ENCODE data around the gene DNAJC1. TPM values are rescaled to one million over a fixed set of nuclear protein-coding genes. Genes with fewer than 3 reads are reported as not detected.
"Not testable (repeated sequence)": the region's sequence is repeated elsewhere in the genome, so short reads cannot be mapped to it uniquely, and the experiment has no call there.

The DNAJC1 gene
- total RNA-seq, 1 donor from 2014 or later = 66.8 TPM

- Histone ChIP-seq H3K27me3 (ENCODE audit: insufficient read depth, low read length) (no peaks in the 10 kb centered on the region), H3K36me3 (ENCODE audit: insufficient read depth, low read length) (no peaks in the 10 kb centered on the region), H3K4me2 (ENCODE audit: low read length) (no peak overlapping the region), H3K9ac (ENCODE audit: low read length) (no peak overlapping the region), H3K9me3 (ENCODE audit: insufficient read depth, low read depth, low read length) (no peaks in the 10 kb centered on the region), H3K4me1 (ENCODE audit: insufficient read depth, low read length) (no peaks in the 10 kb centered on the region), H3K79me2 (ENCODE audit: insufficient read depth, low read length) (no peaks in the 10 kb centered on the region), H4K20me1 (ENCODE audit: insufficient read depth, low read length) (no peaks in the 10 kb centered on the region), H3K4me3 (ENCODE audit: insufficient read depth, low read depth, low read length) (no peak overlapping the region), H2AFZ (ENCODE audit: low read depth, low read length) (no peak overlapping the region), H3K27ac (ENCODE audit: low read depth, low read length) (no peak overlapping the region)
- FAIRE-seq (no peak), DNase-seq (ENCODE audit: low read depth) (no peak)
- TF ChIP-seq CTCF (IDR thresholded peaks at IDR 0.05; ENCODE audit: insufficient read depth, low read depth, low read length) (no peak), EZH2 (IDR thresholded peaks at IDR 0.05; ENCODE audit: insufficient read depth, low read length) (no peak)
- Mint-ChIP-seq H3K27ac (ENCODE audit: unreplicated experiment) (no peak overlapping the region), H3K27me3 (ENCODE audit: low read depth, unreplicated experiment) (no peaks in the 10 kb centered on the region), H3K4me3 (ENCODE audit: unreplicated experiment) (no peak overlapping the region), H3K9me3 (ENCODE audit: unreplicated experiment) (peaks cover 15% of the 10 kb centered on the region), H3K36me3 (ENCODE audit: low read depth, unreplicated experiment) (no peaks in the 10 kb centered on the region), H3K4me1 (ENCODE audit: low read depth, unreplicated experiment) (no peaks in the 10 kb centered on the region)
Observed at GRCh38 chr10:22022257-22023032, 18.9 kb upstream of the DNAJC1 start.

GRCh38 chr10:22021144-22021543 lies 17.6 kb upstream of the DNAJC1 start:
- H3K9me3 ChIP-seq (ENCODE audit: insufficient read depth, low read depth, low read length); H3K4me1 Mint-ChIP-seq (ENCODE audit: low read depth, unreplicated experiment); H3K79me2 ChIP-seq (ENCODE audit: insufficient read depth, low read length); H3K27me3 ChIP-seq (ENCODE audit: insufficient read depth, low read length); H3K9ac ChIP-seq (ENCODE audit: low read length); H3K27ac Mint-ChIP-seq (ENCODE audit: unreplicated experiment); H3K4me2 ChIP-seq (ENCODE audit: low read length); H3K36me3 ChIP-seq (ENCODE audit: insufficient read depth, low read length); H3K9me3 Mint-ChIP-seq (ENCODE audit: unreplicated experiment); H4K20me1 ChIP-seq (ENCODE audit: insufficient read depth, low read length); FAIRE-seq; H3K27ac ChIP-seq (ENCODE audit: low read depth, low read length); H3K4me3 ChIP-seq (ENCODE audit: insufficient read depth, low read depth, low read length); H3K4me3 Mint-ChIP-seq (ENCODE audit: unreplicated experiment); DNase-seq (ENCODE audit: low read depth); H3K36me3 Mint-ChIP-seq (ENCODE audit: low read depth, unreplicated experiment); H3K4me1 ChIP-seq (ENCODE audit: insufficient read depth, low read length); H2AFZ ChIP-seq (ENCODE audit: low read depth, low read length); H3K27me3 Mint-ChIP-seq (ENCODE audit: low read depth, unreplicated experiment): not testable (repeated sequence)

GRCh38 chr10:22017283-22018020 lies 13.9 kb upstream of the DNAJC1 start:
- Histone ChIP-seq H3K4me1 (ENCODE audit: insufficient read depth, low read length) (no peaks in the 10 kb centered on the region), H4K20me1 (ENCODE audit: insufficient read depth, low read length) (no peaks in the 10 kb centered on the region), H3K4me2 (ENCODE audit: low read length) (no peak overlapping the region), H2AFZ (ENCODE audit: low read depth, low read length) (no peak overlapping the region), H3K9ac (ENCODE audit: low read length) (no peak overlapping the region), H3K36me3 (ENCODE audit: insufficient read depth, low read length) (no peaks in the 10 kb centered on the region), H3K27me3 (ENCODE audit: insufficient read depth, low read length) (no peaks in the 10 kb centered on the region), H3K79me2 (ENCODE audit: insufficient read depth, low read length) (no peaks in the 10 kb centered on the region), H3K4me3 (ENCODE audit: insufficient read depth, low read depth, low read length) (no peak overlapping the region), H3K9me3 (ENCODE audit: insufficient read depth, low read depth, low read length) (no peaks in the 10 kb centered on the region), H3K27ac (ENCODE audit: low read depth, low read length) (no peak overlapping the region)
- Mint-ChIP-seq H3K4me3 (ENCODE audit: unreplicated experiment) (no peak overlapping the region), H3K27me3 (ENCODE audit: low read depth, unreplicated experiment) (no peaks in the 10 kb centered on the region), H3K4me1 (ENCODE audit: low read depth, unreplicated experiment) (no peaks in the 10 kb centered on the region), H3K27ac (ENCODE audit: unreplicated experiment) (no peak overlapping the region), H3K36me3 (ENCODE audit: low read depth, unreplicated experiment) (no peaks in the 10 kb centered on the region), H3K9me3 (ENCODE audit: unreplicated experiment) (peaks cover 5% of the 10 kb centered on the region)
- TF ChIP-seq CTCF (IDR thresholded peaks at IDR 0.05; ENCODE audit: insufficient read depth, low read depth, low read length) = no peak
- DNase-seq (ENCODE audit: low read depth) = no peak
- no peak for FAIRE-seq

Data from astrocyte (in vitro differentiated cells and primary cell).